ENCODE data around the gene RTN4. TPM values are rescaled to one million over a fixed set of nuclear protein-coding genes. Genes with fewer than 3 reads are reported as not detected.

Gene RTN4
- total and polyA plus RNA-seq, 2 donors from 2014 or later = 296 to 329 TPM

GRCh38 chr2:55089726-55090125, 39.5 kb upstream of the RTN4 start:
- DNase-seq (no peak), FAIRE-seq (no peak)
- TF ChIP-seq CTCF (IDR thresholded peaks at IDR 0.05; ENCODE audit: borderline replicate concordance, extremely low read depth, insufficient read depth) = no peak

GRCh38 chr2:55088400-55088799, 38.1 kb upstream of the RTN4 start:
- FAIRE-seq = no peak
- TF ChIP-seq CTCF (IDR thresholded peaks at IDR 0.05; ENCODE audit: borderline replicate concordance, extremely low read depth, insufficient read depth) = no peak
- Histone ChIP-seq H3K9me3 (ENCODE audit: control insufficient read depth in 2 of 3, insufficient read depth in 1 of 3, low read length in 3 of 3) (no peaks in the 10 kb centered on the region), H3K27ac (ENCODE audit: low read depth in 2 of 2, low read length in 2 of 2) (no peak overlapping the region), H3K9ac (ENCODE audit: low read length in 3 of 3) (no peak overlapping the region), H3K4me1 (ENCODE audit: control insufficient read depth in 2 of 3, insufficient read depth in 2 of 3, low read depth in 1 of 3, low read length in 3 of 3) (no peaks in the 10 kb centered on the region), H3K36me3 (ENCODE audit: control insufficient read depth in 2 of 3, insufficient read depth in 3 of 3, low read length in 3 of 3) (no peaks in the 10 kb centered on the region), H3K4me3 (ENCODE audit: low read length in 3 of 3) (no peak overlapping the region), H3K27me3 (ENCODE audit: control insufficient read depth, insufficient read depth, low read length) (no peaks in the 10 kb centered on the region)
- intact Hi-C loops (cut with DNase I) = no loop called here
- DNase-seq = no peak

More at GRCh38 chr2:55089726-55090125, 39.5 kb upstream of the RTN4 start:
- H3K36me3 ChIP-seq (ENCODE audit: control insufficient read depth in 2 of 3, insufficient read depth in 3 of 3, low read length in 3 of 3) = no peaks in the 10 kb centered on the region
- H3K9me3 ChIP-seq (ENCODE audit: control insufficient read depth in 2 of 3, insufficient read depth in 1 of 3, low read length in 3 of 3) = no peaks in the 10 kb centered on the region
- no peak overlapping the region for H3K27ac ChIP-seq (ENCODE audit: low read depth in 2 of 2, low read length in 2 of 2)
- no peaks in the 10 kb centered on the region for H3K4me1 ChIP-seq (ENCODE audit: control insufficient read depth in 2 of 3, insufficient read depth in 2 of 3, low read depth in 1 of 3, low read length in 3 of 3)
- H3K9ac ChIP-seq (ENCODE audit: low read length in 3 of 3) = no peak overlapping the region
- no peak overlapping the region for H3K4me3 ChIP-seq (ENCODE audit: low read length in 3 of 3)
- H3K27me3 ChIP-seq (ENCODE audit: control insufficient read depth, insufficient read depth, low read length) = no peaks in the 10 kb centered on the region
- intact Hi-C loops (cut with DNase I) = no loop called here

GRCh38 chr2:55087936-55088335, 37.7 kb upstream of the RTN4 start:
- intact Hi-C loops (cut with DNase I) = no loop called here
- no peak for FAIRE-seq
- Histone ChIP-seq H3K4me3 (ENCODE audit: low read length in 3 of 3) (no peak overlapping the region), H3K9ac (ENCODE audit: low read length in 3 of 3) (no peak overlapping the region), H3K36me3 (ENCODE audit: control insufficient read depth in 2 of 3, insufficient read depth in 3 of 3, low read length in 3 of 3) (no peaks in the 10 kb centered on the region), H3K27me3 (ENCODE audit: control insufficient read depth, insufficient read depth, low read length) (no peaks in the 10 kb centered on the region), H3K9me3 (ENCODE audit: control insufficient read depth in 2 of 3, insufficient read depth in 1 of 3, low read length in 3 of 3) (no peaks in the 10 kb centered on the region), H3K27ac (ENCODE audit: low read depth in 2 of 2, low read length in 2 of 2) (no peak overlapping the region), H3K4me1 (ENCODE audit: control insufficient read depth in 2 of 3, insufficient read depth in 2 of 3, low read depth in 1 of 3, low read length in 3 of 3) (no peaks in the 10 kb centered on the region)
- no peak for TF ChIP-seq CTCF (IDR thresholded peaks at IDR 0.05; ENCODE audit: borderline replicate concordance, extremely low read depth, insufficient read depth)
- no peak for DNase-seq

- Histone ChIP-seq H3K36me3 (ENCODE audit: control insufficient read depth in 2 of 3, insufficient read depth in 3 of 3, low read length in 3 of 3) (no peaks in the 10 kb centered on the region), H3K9me3 (ENCODE audit: control insufficient read depth in 2 of 3, insufficient read depth in 1 of 3, low read length in 3 of 3) (no peaks in the 10 kb centered on the region), H3K9ac (ENCODE audit: low read length in 3 of 3) (no peak overlapping the region), H3K4me1 (ENCODE audit: control insufficient read depth in 2 of 3, insufficient read depth in 2 of 3, low read depth in 1 of 3, low read length in 3 of 3) (no peaks in the 10 kb centered on the region), H3K4me3 (ENCODE audit: low read length in 3 of 3) (no peak overlapping the region), H3K27ac (ENCODE audit: low read depth in 2 of 2, low read length in 2 of 2) (no peak overlapping the region), H3K27me3 (ENCODE audit: control insufficient read depth, insufficient read depth, low read length) (no peaks in the 10 kb centered on the region)
- no peak for FAIRE-seq
- no peak for TF ChIP-seq CTCF (IDR thresholded peaks at IDR 0.05; ENCODE audit: borderline replicate concordance, extremely low read depth, insufficient read depth)
- no peak for DNase-seq
- intact Hi-C loops (cut with DNase I) = no loop called here
Observed at GRCh38 chr2:55087501-55087900, 37.2 kb upstream of the RTN4 start.
